Sigmoid colon (tissue), 7 donors: Measurements from ENCODE around the gene VPS4A. TPM values are rescaled to one million over a fixed set of nuclear protein-coding genes. Genes with fewer than 3 reads are reported as not detected.
"Not testable (repeated sequence)": the region's sequence is repeated elsewhere in the genome, so short reads cannot be mapped to it uniquely, and the experiment has no call there.

Experiments used
- DNase-seq: peaks from one replicate; pipeline ENCODE4 v3.0.0-alpha.2; 2019
- H3K27ac ChIP-seq, 4 donors: fragments of 200-600 bp; sonication (generic); one replicate each; pipeline ENCODE4 v1.5.1; 2016 to 2019; ENCODE audit warnings: mild to moderate bottlenecking in 1 of 4
- H3K27me3 ChIP-seq, 3 donors: fragments of 200-600 bp; sonication (generic); one replicate each; pipeline ENCODE4 v1.5.1; 2019; ENCODE audit warnings: mild to moderate bottlenecking in 1 of 3
- H3K36me3 ChIP-seq, 4 donors: fragments of 200-600 bp; sonication (generic); one replicate each; pipeline ENCODE4 v1.5.1; 2016 to 2019
- H3K4me1 ChIP-seq, 4 donors: fragments of 200-600 bp; sonication (generic); one replicate each; pipeline ENCODE4 v1.5.1; 2017 to 2019
- H3K4me3 ChIP-seq, 4 donors: fragments of 200-600 bp; sonication (generic); one replicate each; pipeline ENCODE4 v1.5.1; 2017 to 2019; ENCODE audit warnings: mild to moderate bottlenecking in 2 of 4, moderate library complexity in 1 of 4
- H3K9me3 ChIP-seq, 4 donors: fragments of 200-600 bp in 3 of 4; sonication (generic) in 3 of 4; one replicate each; pipeline versions ENCODE4 v1.5.1 to v1.6.1; 2013 to 2019
- CTCF ChIP-seq, 4 experiments: fragments of 450-650 bp in 3 of 4; fragments of 200-600 bp in 1 of 4; IDR thresholded peaks; one replicate each; pipeline ENCODE4 v1.5.1; 2016 to 2019; ENCODE audit warnings: antibody characterized with exemption in 4 of 4, mild to moderate bottlenecking in 3 of 4, moderate library complexity in 2 of 4
- EP300 ChIP-seq, 4 donors: sonication (generic); formaldehyde crosslinking; IDR thresholded peaks; one replicate each; pipeline ENCODE4 v1.6.1; 2017; ENCODE audit warnings: antibody characterized with exemption in 4 of 4
- POLR2A ChIP-seq, 2 donors: fragments of 450-650 bp; IDR thresholded peaks; one replicate each; pipeline ENCODE4 v1.6.1; 2016; ENCODE audit warnings: antibody characterized with exemption in 2 of 2, mild to moderate bottlenecking in 2 of 2, moderate library complexity in 2 of 2
- POLR2AphosphoS5 ChIP-seq, 4 donors: sonication (generic); formaldehyde crosslinking; IDR thresholded peaks; one replicate each; pipeline ENCODE4 v1.6.1; 2017; ENCODE audit warnings: antibody characterized with exemption in 4 of 4
- WGBS, 2 donors: extraction: QIAGEN DNeasy Blood & Tissue Kit; methylation state at CpG; one replicate each; pipeline ENCODE4 v1.1.7; 2013; 5-methylcytosine and 5-hydroxymethylcytosine counted together
- intact Hi-C: fragments of 100-400 bp; cut with DNase I; formaldehyde crosslinking; loops from one replicate; pipeline ENCODE4 v1.15.1; 2023
- polyA plus RNA-seq, 3 donors: library from polyadenylated mRNA; stranded (reverse); fragments of 200-250 nt; gene quantifications; one replicate each; pipeline ENCODE4 v1.2.3, GENCODE V29; 2013
- total RNA-seq, 4 donors: library from RNA; depleted of rRNA; stranded (reverse); fragments of >200 nt; gene quantifications; one replicate each; pipeline ENCODE4 v1.1.0, GENCODE V29; 2016
- donor health status: healthy with polysubstance abuse.
- donor health status: Bipolar disorder and iron deficiency.
- donor health status: healthy.

Gene VPS4A
- total and polyA plus RNA-seq, 7 donors = 25.8 to 39.3 (median 31.7) TPM

- Histone ChIP-seq H3K36me3 (peaks cover 0 to 29% (median 4%) of the 10 kb centered on the region in 4 donors), H3K9me3 (no peaks in the 10 kb centered on the region), H3K27ac (no peak overlapping the region), H3K4me3 (no peak overlapping the region), H3K27me3 (no peaks in the 10 kb centered on the region), H3K4me1 (no peaks in the 10 kb centered on the region)
- intact Hi-C loops = no loop called here
- WGBS, 2 donors = 83 to 91% methylated on average over 6 of the region's 6 CpGs
- TF ChIP-seq POLR2AphosphoS5 (IDR thresholded peaks at IDR 0.05) (no peak), EP300 (IDR thresholded peaks at IDR 0.05) (no peak), CTCF (IDR thresholded peaks at IDR 0.05) (no peak), POLR2A (IDR thresholded peaks at IDR 0.05) (no peak)
- DNase-seq = no peak
These were observed 35.5 kb downstream of the VPS4A start for GRCh38 chr16:69346683-69347082.

- intact Hi-C loops = no loop called here
- WGBS, 2 donors = 71 to 93% methylated on average over 6 of the region's 6 CpGs
- DNase-seq = no peak
- no peak overlapping the region for H3K4me3 ChIP-seq
- H3K4me1 ChIP-seq = no peaks in the 10 kb centered on the region
- H3K27me3 ChIP-seq = no peaks in the 10 kb centered on the region
- H3K9me3 ChIP-seq = no peaks in the 10 kb centered on the region
- H3K36me3 ChIP-seq = peaks cover 0 to 26% (median 0%) of the 10 kb centered on the region in 4 donors
- no peak overlapping the region for H3K27ac ChIP-seq
- no peak for TF ChIP-seq CTCF (IDR thresholded peaks at IDR 0.05)
- TF ChIP-seq POLR2A (IDR thresholded peaks at IDR 0.05) = no peak
- TF ChIP-seq EP300 (IDR thresholded peaks at IDR 0.05) = no peak
- no peak for TF ChIP-seq POLR2AphosphoS5 (IDR thresholded peaks at IDR 0.05)
These were observed 37.1 kb downstream of the VPS4A start for GRCh38 chr16:69348222-69348621.

GRCh38 chr16:69349536-69349935 is 38.4 kb downstream of the VPS4A start:
- H3K36me3 ChIP-seq = peaks cover 0 to 20% (median 0%) of the 10 kb centered on the region in 4 donors
- WGBS, 2 donors = 93% methylated on average over 10 of the region's 10 CpGs
- H3K27ac ChIP-seq = no peak overlapping the region
- no peak for TF ChIP-seq EP300 (IDR thresholded peaks at IDR 0.05)
- TF ChIP-seq POLR2A (IDR thresholded peaks at IDR 0.05) = no peak
- no peak for DNase-seq
- H3K27me3 ChIP-seq = no peaks in the 10 kb centered on the region
- intact Hi-C loops = no loop called here
- no peaks in the 10 kb centered on the region for H3K4me1 ChIP-seq
- H3K9me3 ChIP-seq = no peaks in the 10 kb centered on the region
- H3K4me3 ChIP-seq = no peak overlapping the region

- Histone ChIP-seq H3K4me1 (no peaks in the 10 kb centered on the region), H3K27ac (no peak overlapping the region), H3K27me3 (no peaks in the 10 kb centered on the region), H3K9me3 (no peaks in the 10 kb centered on the region), H3K4me3 (no peak overlapping the region), H3K36me3 (peaks cover 0 to 20% (median under 1%) of the 10 kb centered on the region in 4 donors)
- TF ChIP-seq POLR2A (IDR thresholded peaks at IDR 0.05) (no peak), CTCF (IDR thresholded peaks at IDR 0.05) (no peak), EP300 (IDR thresholded peaks at IDR 0.05) (no peak), POLR2AphosphoS5 (IDR thresholded peaks at IDR 0.05) (no peak)
- intact Hi-C loops = no loop called here
- no peak for DNase-seq
- WGBS, 2 donors = 51 to 70% methylated on average over 6 of the region's 6 CpGs
These were observed 39.5 kb downstream of the VPS4A start for GRCh38 chr16:69350536-69351133.

- intact Hi-C loops = no loop called here
- Histone ChIP-seq H3K9me3 (no peaks in the 10 kb centered on the region), H3K4me1 (no peaks in the 10 kb centered on the region), H3K27me3 (no peaks in the 10 kb centered on the region), H3K36me3 (peaks cover 0 to 20% (median 9%) of the 10 kb centered on the region in 4 donors), H3K27ac (no peak within 1 kb of the TSS), H3K4me3 (no peak within 1 kb of the TSS)
- no peak for DNase-seq
- 22 to 69% methylated on average over 12 of the region's 12 CpGs for WGBS, 2 donors
- no peak for TF ChIP-seq POLR2AphosphoS5 (IDR thresholded peaks at IDR 0.05)
These were observed 40.3 kb downstream of the VPS4A start, which contains the start of gene TMED6 for GRCh38 chr16:69351309-69352027. TMED6 (minus strand) TSS chr16:69351786; CDS start chr16:69351753, 33 bp downstream.

- intact Hi-C loops, H3K27me3 ChIP-seq, H3K4me3 ChIP-seq, DNase-seq, H3K9me3 ChIP-seq, H3K27ac ChIP-seq, H3K4me1 ChIP-seq: not testable (repeated sequence)
- WGBS, 2 donors = 73 to 92% methylated on average over 9 of the region's 9 CpGs
- H3K36me3 ChIP-seq = peaks cover 5 to 33% (median 21%) of the 10 kb centered on the region in 4 donors
These were observed 48.9 kb downstream of the VPS4A start for GRCh38 chr16:69360070-69360469.
